CD4-positive, alpha-beta memory T cell (primary cell): Measurements from ENCODE around the gene PLD1. TPM values are rescaled to one million over a fixed set of nuclear protein-coding genes. Genes with fewer than 3 reads are reported as not detected.

Experiments used
- CTCF ChIA-PET: fragments of 350-600 bp; sonication (Branson Sonifier 250); formaldehyde crosslinking; loops from one replicate; lab custom pipeline; 2021; ENCODE audit warnings: inconsistent platforms; ENCODE audit not compliant: partially characterized antibody; lab: Charles Lee
- POLR2A ChIA-PET: fragments of 350-600 bp; sonication (Branson Sonifier 250); formaldehyde crosslinking; loops from one replicate; lab custom pipeline; 2021; ENCODE audit not compliant: partially characterized antibody; lab: Charles Lee
- DNase-seq, 5 donors: peaks; one replicate each; pipeline versions ENCODE4 v3.0.0 to v3.0.0-alpha.2; 2020 to 2022; ENCODE audit warnings: mixed read lengths in 1 of 5
- H3K27ac ChIP-seq: one replicate; pipeline ENCODE4 v1.7.0; 2013; ENCODE audit warnings: low read depth, low read length
- H3K27me3 ChIP-seq: 2 replicates; pipeline ENCODE4 v1.7.0; 2013; ENCODE audit warnings: mild to moderate bottlenecking, low read length, moderate library complexity; ENCODE audit not compliant: insufficient read depth
- H3K36me3 ChIP-seq: 2 replicates; pipeline ENCODE4 v1.7.0; 2013; ENCODE audit warnings: mild to moderate bottlenecking, low read length, moderate library complexity; ENCODE audit not compliant: insufficient read depth
- H3K4me1 ChIP-seq: 2 replicates; pipeline ENCODE4 v1.7.0; 2013; ENCODE audit warnings: mild to moderate bottlenecking, low read length, moderate library complexity; ENCODE audit not compliant: insufficient read depth
- H3K4me3 ChIP-seq, 2 donors: one replicate each; pipeline ENCODE4 v1.7.0; 2013; ENCODE audit warnings: low read length in 2 of 2, mild to moderate bottlenecking in 1 of 2
- H3K9me3 ChIP-seq, 2 donors: one replicate each; pipeline ENCODE4 v1.7.0; 2013; ENCODE audit warnings: low read length in 2 of 2, control low read depth in 1 of 2; ENCODE audit not compliant: control insufficient read depth in 1 of 2
- H3K27ac Mint-ChIP-seq, 7 donors: one replicate each; pipeline ENCODE4 v1.8.0; 2020 to 2021; ENCODE audit warnings: mixed read lengths in 7 of 7, mild to moderate bottlenecking in 6 of 7, inconsistent platforms in 3 of 7, moderate library complexity in 3 of 7
- H3K27me3 Mint-ChIP-seq, 2 donors: one replicate each; pipeline ENCODE4 v1.8.0; 2020 to 2021; ENCODE audit warnings: mixed read lengths in 2 of 2
- H3K36me3 Mint-ChIP-seq, 2 donors: one replicate each; pipeline ENCODE4 v1.8.0; 2020 to 2021; ENCODE audit warnings: mixed read lengths in 2 of 2, inconsistent platforms in 1 of 2, mild to moderate bottlenecking in 1 of 2
- H3K4me1 Mint-ChIP-seq, 4 donors: one replicate each; pipeline ENCODE4 v1.8.0; 2020 to 2021; ENCODE audit warnings: mixed read lengths in 4 of 4, mild to moderate bottlenecking in 1 of 4
- H3K4me3 Mint-ChIP-seq, 8 donors: one replicate each; pipeline ENCODE4 v1.8.0; 2020 to 2021; ENCODE audit warnings: mixed read lengths in 8 of 8, mild to moderate bottlenecking in 7 of 8, moderate library complexity in 6 of 8, inconsistent platforms in 3 of 8
- H3K9me3 Mint-ChIP-seq, 8 donors: one replicate each; pipeline ENCODE4 v1.8.0; 2020 to 2021; ENCODE audit warnings: mixed read lengths in 8 of 8, mild to moderate bottlenecking in 5 of 8, inconsistent platforms in 3 of 8, moderate library complexity in 1 of 8
- intact Hi-C: fragments of 100-400 bp; cut with micrococcal nuclease; formaldehyde crosslinking; loops from one replicate; pipeline ENCODE4 v1.15.1; 2023
- polyA plus RNA-seq, 2 donors: library from polyadenylated mRNA; unstranded; fragments of 300-500 nt; fragmentation: Illumina TruSeq; gene quantifications; one replicate each; pipeline ENCODE4 v1.2.3, GENCODE V29; 2021
- total RNA-seq, 2 experiments: library from RNA; stranded (reverse); gene quantifications; one replicate each; pipeline ENCODE4 v1.2.3, GENCODE V29; 2021

PLD1 gene
- total and polyA plus RNA-seq, 4 experiments from 2014 or later: 1.2 to 2.0 (median 1.3) TPM; not detected in 1

GRCh38 chr3:171796625-171797264 is 13.5 kb downstream of the PLD1 start:
- Mint-ChIP-seq H3K36me3 (no peaks in the 10 kb centered on the region), H3K4me1 (peaks cover 0 to 2% (median 0%) of the 10 kb centered on the region in 4 donors), H3K27ac (no peak overlapping the region), H3K9me3 (no peaks in the 10 kb centered on the region), H3K4me3 (no peak overlapping the region), H3K27me3 (peaks cover 0 to 6% of the 10 kb centered on the region in 2 donors)
- H3K36me3 ChIP-seq: no peaks in the 10 kb centered on the region
- H3K9me3 ChIP-seq: no peaks in the 10 kb centered on the region
- ChIA-PET CTCF (interaction anchor here (1.5 kb wide), 1 partner anchor 25 kb away, joined by 3 read pairs; no protein-coding TSS in a partner anchor), POLR2A (no interaction called here)
- H3K27ac ChIP-seq: no peak overlapping the region
- no peak overlapping the region for H3K4me3 ChIP-seq
- intact Hi-C loops: no loop called here
- no peaks in the 10 kb centered on the region for H3K27me3 ChIP-seq
- no peaks in the 10 kb centered on the region for H3K4me1 ChIP-seq
- DNase-seq: no peak

DNA sequence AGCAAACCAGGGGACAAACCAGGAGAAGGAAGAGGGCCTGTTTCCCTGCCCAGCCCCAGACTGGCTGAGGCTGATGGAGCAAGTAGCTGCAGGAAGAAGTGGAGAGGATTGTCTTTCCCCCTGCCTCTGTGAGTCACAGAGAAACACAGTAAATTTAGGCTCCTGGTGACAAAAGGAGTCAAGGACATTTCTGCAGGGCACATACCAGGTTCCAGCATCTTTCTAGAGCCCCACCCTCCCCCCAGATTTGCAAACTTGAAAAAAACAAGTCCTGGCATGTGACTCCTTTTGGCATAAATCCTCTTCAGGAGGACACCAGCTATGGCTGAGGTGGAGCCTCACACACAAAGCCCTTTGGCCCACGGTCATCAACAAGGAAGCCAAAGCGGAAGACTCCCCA is 17.8 kb downstream of the PLD1 start:
- no peaks in the 10 kb centered on the region for H3K36me3 ChIP-seq
- peaks cover 0 to 2% (median under 1%) of the 10 kb centered on the region in 4 donors for H3K4me1 Mint-ChIP-seq
- H3K27ac Mint-ChIP-seq: no peak overlapping the region
- no peaks in the 10 kb centered on the region for H3K4me1 ChIP-seq
- H3K9me3 ChIP-seq: no peaks in the 10 kb centered on the region
- peaks cover 0 to 4% (median 0%) of the 10 kb centered on the region in 8 donors for H3K9me3 Mint-ChIP-seq
- CTCF ChIA-PET: no interaction called here
- H3K36me3 Mint-ChIP-seq: peaks cover 0 to 5% of the 10 kb centered on the region in 2 donors
- H3K27me3 Mint-ChIP-seq: peaks cover 4 to 9% of the 10 kb centered on the region in 2 donors
- H3K27me3 ChIP-seq: no peaks in the 10 kb centered on the region
- intact Hi-C loops: no loop called here
- POLR2A ChIA-PET: no interaction called here
- no peak overlapping the region for H3K4me3 Mint-ChIP-seq
- DNase-seq: no peak
- H3K4me3 ChIP-seq: no peak overlapping the region
- no peak overlapping the region for H3K27ac ChIP-seq

GRCh38 chr3:171791692-171792076 is 18.6 kb downstream of the PLD1 start:
- no peaks in the 10 kb centered on the region for H3K27me3 ChIP-seq
- CTCF ChIA-PET: interaction anchor here (1.4 kb wide), 1 partner anchor 19 kb away, joined by 3 read pairs; no protein-coding TSS in a partner anchor
- Mint-ChIP-seq H3K4me3 (no peak overlapping the region), H3K36me3 (peaks cover 0 to 5% of the 10 kb centered on the region in 2 donors), H3K27me3 (peaks cover 4 to 9% of the 10 kb centered on the region in 2 donors), H3K9me3 (peaks cover 0 to 4% (median 0%) of the 10 kb centered on the region in 8 donors), H3K27ac (no peak overlapping the region), H3K4me1 (peaks cover 0 to 2% (median under 1%) of the 10 kb centered on the region in 4 donors)
- POLR2A ChIA-PET: no interaction called here
- no peaks in the 10 kb centered on the region for H3K4me1 ChIP-seq
- DNase-seq: no peak
- no peak overlapping the region for H3K4me3 ChIP-seq
- no peak overlapping the region for H3K27ac ChIP-seq
- intact Hi-C loops: no loop called here
- H3K36me3 ChIP-seq: no peaks in the 10 kb centered on the region
- no peaks in the 10 kb centered on the region for H3K9me3 ChIP-seq

GRCh38 chr3:171790898-171791691 is 19.2 kb downstream of the PLD1 start:
- Mint-ChIP-seq H3K27ac (no peak overlapping the region), H3K4me1 (peaks cover 0 to 2% (median under 1%) of the 10 kb centered on the region in 4 donors), H3K27me3 (peaks cover 4 to 9% of the 10 kb centered on the region in 2 donors), H3K36me3 (peaks cover 0 to 5% of the 10 kb centered on the region in 2 donors), H3K4me3 (no peak overlapping the region), H3K9me3 (peaks cover 0 to 4% (median 0%) of the 10 kb centered on the region in 8 donors)
- Histone ChIP-seq H3K27me3 (no peaks in the 10 kb centered on the region), H3K9me3 (no peaks in the 10 kb centered on the region), H3K36me3 (no peaks in the 10 kb centered on the region), H3K27ac (no peak overlapping the region), H3K4me3 (no peak overlapping the region), H3K4me1 (no peaks in the 10 kb centered on the region)
- ChIA-PET CTCF (interaction anchor here (1.0 to 1.4 kb wide), 2 partner anchors 18 to 541 kb away, joined by 3 to 4 read pairs; no protein-coding TSS in a partner anchor), POLR2A (no interaction called here)
- intact Hi-C loops: no loop called here
- DNase-seq: no peak

DNA sequence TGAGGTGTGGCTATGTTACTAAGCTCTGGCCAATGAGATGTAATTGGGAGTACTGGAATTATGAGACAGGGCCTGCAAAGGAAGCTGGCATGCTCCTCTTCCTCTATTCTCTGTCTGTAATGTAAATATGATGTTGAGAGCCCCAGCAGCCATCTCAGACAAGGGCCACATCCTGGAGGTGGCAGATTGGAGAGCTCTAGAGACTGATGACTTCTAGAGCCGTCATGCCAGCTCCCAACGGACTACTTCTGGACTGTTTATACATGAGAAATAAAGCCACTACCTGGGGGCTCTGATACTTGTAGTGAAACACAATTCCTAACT is 19.7 kb downstream of the PLD1 start:
- Histone ChIP-seq H3K36me3 (no peaks in the 10 kb centered on the region), H3K4me3 (no peak overlapping the region), H3K9me3 (no peaks in the 10 kb centered on the region), H3K27ac (no peak overlapping the region), H3K4me1 (no peaks in the 10 kb centered on the region), H3K27me3 (no peaks in the 10 kb centered on the region)
- intact Hi-C loops: no loop called here
- Mint-ChIP-seq H3K27me3 (peaks cover 4 to 9% of the 10 kb centered on the region in 2 donors), H3K4me1 (peaks cover 0 to 2% (median under 1%) of the 10 kb centered on the region in 4 donors), H3K9me3 (peaks cover 0 to 4% (median 0%) of the 10 kb centered on the region in 8 donors), H3K27ac (no peak overlapping the region), H3K36me3 (peaks cover 0 to 5% of the 10 kb centered on the region in 2 donors), H3K4me3 (no peak overlapping the region)
- DNase-seq: no peak
- POLR2A ChIA-PET: no interaction called here
- CTCF ChIA-PET: interaction anchor here (1.0 to 1.4 kb wide), 2 partner anchors 18 to 542 kb away, joined by 3 to 4 read pairs; no protein-coding TSS in a partner anchor

- no peak for DNase-seq
- Mint-ChIP-seq H3K4me1 (peaks cover 0 to 2% (median under 1%) of the 10 kb centered on the region in 4 donors), H3K36me3 (peaks cover 0 to 5% of the 10 kb centered on the region in 2 donors), H3K9me3 (peaks cover 0 to 4% (median 0%) of the 10 kb centered on the region in 8 donors), H3K27me3 (peaks cover 4 to 9% of the 10 kb centered on the region in 2 donors), H3K27ac (no peak overlapping the region), H3K4me3 (no peak overlapping the region)
- Histone ChIP-seq H3K4me1 (no peaks in the 10 kb centered on the region), H3K4me3 (no peak overlapping the region), H3K27me3 (no peaks in the 10 kb centered on the region), H3K27ac (no peak overlapping the region), H3K9me3 (no peaks in the 10 kb centered on the region), H3K36me3 (no peaks in the 10 kb centered on the region)
- intact Hi-C loops: no loop called here
- POLR2A ChIA-PET: no interaction called here
- CTCF ChIA-PET: interaction anchor here (1.0 kb wide), 1 partner anchor 542 kb away, joined by 4 read pairs; no protein-coding TSS in a partner anchor
Observed at GRCh38 chr3:171789759-171790505, 20.4 kb downstream of the PLD1 start.
